ENCODE results near the gene NCK2. TPM values are rescaled to one million over a fixed set of nuclear protein-coding genes. Genes with fewer than 3 reads are reported as not detected.

NCK2 gene
- total and polyA plus RNA-seq, 12 donors = 18.5 to 45.1 (median 29.0) TPM

GRCh38 chr2:105929516-105929915, 184.8 kb downstream of the NCK2 start:
- H3K36me3 ChIP-seq = no peaks in the 10 kb centered on the region
- no peak for DNase-seq
- peaks cover 0 to 5% (median 0%) of the 10 kb centered on the region in 11 donors for H3K9me3 ChIP-seq
- TF ChIP-seq CTCF (IDR thresholded peaks at IDR 0.05) = no peak
- 68 to 69% methylated on average over 2 of the region's 2 CpGs for WGBS, 2 donors
- no peak overlapping the region for H3K27ac ChIP-seq
- no peaks in the 10 kb centered on the region for H3K27me3 ChIP-seq
- ATAC-seq = no peak
- intact Hi-C loops (cut with DNase I) = loop anchor here in 4 of 10 donors (5.0 to 10.0 kb wide), 5 partner anchors 83 to 535 kb away; partner anchors contain the start of gene FHL2 (in 1 of the 4)
- peaks cover 0 to 47% (median 26%) of the 10 kb centered on the region in 9 donors for H3K4me1 ChIP-seq
- H3K4me3 ChIP-seq = no peak overlapping the region

GRCh38 chr2:105932582-105932981, 187.9 kb downstream of the NCK2 start:
- Histone ChIP-seq H3K9me3 (peaks cover 0 to 5% (median 0%) of the 10 kb centered on the region in 11 donors), H3K36me3 (no peaks in the 10 kb centered on the region), H3K27ac (no peak overlapping the region), H3K4me3 (no peak overlapping the region), H3K27me3 (no peaks in the 10 kb centered on the region), H3K4me1 (peaks cover 0 to 42% (median 24%) of the 10 kb centered on the region in 9 donors)
- intact Hi-C loops (cut with DNase I) = no loop called here
- DNase-seq = no peak
- TF ChIP-seq CTCF (IDR thresholded peaks at IDR 0.05) = no peak
- ATAC-seq = no peak
- WGBS, 2 donors = 78 to 81% methylated on average over 5 of the region's 5 CpGs

- ATAC-seq (no peak), DNase-seq (no peak)
- Histone ChIP-seq H3K36me3 (no peaks in the 10 kb centered on the region), H3K9me3 (peaks cover 0 to 7% (median 0%) of the 10 kb centered on the region in 11 donors), H3K27me3 (no peaks in the 10 kb centered on the region), H3K4me3 (no peak overlapping the region), H3K4me1 (peaks cover 0 to 28% (median 13%) of the 10 kb centered on the region in 9 donors), H3K27ac (no peak overlapping the region)
- no peak for TF ChIP-seq CTCF (IDR thresholded peaks at IDR 0.05)
- WGBS, 2 donors = 96 to 98% methylated on average over 4 of the region's 4 CpGs
- intact Hi-C loops (cut with DNase I) = no loop called here
Measured at GRCh38 chr2:105933906-105934305, 189.2 kb downstream of the NCK2 start.

- 38 to 39% methylated on average over 7 of the region's 7 CpGs for WGBS, 2 donors
- H3K27me3 ChIP-seq = no peaks in the 10 kb centered on the region
- intact Hi-C loops (cut with DNase I) = no loop called here
- ATAC-seq (peak in 2 of 8 donors; percentile 38 to 59), DNase-seq (no peak)
- H3K4me1 ChIP-seq = peaks cover 0 to 23% (median 10%) of the 10 kb centered on the region in 9 donors
- H3K36me3 ChIP-seq = no peaks in the 10 kb centered on the region
- H3K4me3 ChIP-seq = no peak overlapping the region
- H3K27ac ChIP-seq = peak overlapping the region in 1 of 10 donors; percentile 6
- TF ChIP-seq CTCF (IDR thresholded peaks at IDR 0.05) = no peak
- H3K9me3 ChIP-seq = peaks cover 0 to 13% (median 0%) of the 10 kb centered on the region in 11 donors
Measured at GRCh38 chr2:105934467-105934866, 189.8 kb downstream of the NCK2 start.

Data from heart right ventricle (tissue), 16 donors.